Measurements from ENCODE around the gene CDK2.
A peak's percentile ranks its signal among the peaks of the same experiment; 100 is the strongest.

Gene CDK2

GRCh38 chr12:55931317-55931779, 35.3 kb upstream of the CDK2 start:
- Histone ChIP-seq H3K9me3 (ENCODE audit: insufficient read depth, low read depth, low read length) (no peaks in the 10 kb centered on the region), H3K4me3 (ENCODE audit: low read length) (peak overlapping the region; percentile 75), H3K36me3 (ENCODE audit: insufficient read depth, low read depth, low read length) (no peaks in the 10 kb centered on the region), H3K4me1 (ENCODE audit: insufficient read depth, low read length) (peaks cover 12% of the 10 kb centered on the region), H3K9ac (ENCODE audit: low read depth, low read length) (peak overlapping the region; percentile 61; the same call in 1 of the 2 replicates), H3K27ac (ENCODE audit: low read length) (no peak overlapping the region), H3K27me3 (ENCODE audit: insufficient read depth, low read length) (peaks cover 42% of the 10 kb centered on the region)

DNA sequence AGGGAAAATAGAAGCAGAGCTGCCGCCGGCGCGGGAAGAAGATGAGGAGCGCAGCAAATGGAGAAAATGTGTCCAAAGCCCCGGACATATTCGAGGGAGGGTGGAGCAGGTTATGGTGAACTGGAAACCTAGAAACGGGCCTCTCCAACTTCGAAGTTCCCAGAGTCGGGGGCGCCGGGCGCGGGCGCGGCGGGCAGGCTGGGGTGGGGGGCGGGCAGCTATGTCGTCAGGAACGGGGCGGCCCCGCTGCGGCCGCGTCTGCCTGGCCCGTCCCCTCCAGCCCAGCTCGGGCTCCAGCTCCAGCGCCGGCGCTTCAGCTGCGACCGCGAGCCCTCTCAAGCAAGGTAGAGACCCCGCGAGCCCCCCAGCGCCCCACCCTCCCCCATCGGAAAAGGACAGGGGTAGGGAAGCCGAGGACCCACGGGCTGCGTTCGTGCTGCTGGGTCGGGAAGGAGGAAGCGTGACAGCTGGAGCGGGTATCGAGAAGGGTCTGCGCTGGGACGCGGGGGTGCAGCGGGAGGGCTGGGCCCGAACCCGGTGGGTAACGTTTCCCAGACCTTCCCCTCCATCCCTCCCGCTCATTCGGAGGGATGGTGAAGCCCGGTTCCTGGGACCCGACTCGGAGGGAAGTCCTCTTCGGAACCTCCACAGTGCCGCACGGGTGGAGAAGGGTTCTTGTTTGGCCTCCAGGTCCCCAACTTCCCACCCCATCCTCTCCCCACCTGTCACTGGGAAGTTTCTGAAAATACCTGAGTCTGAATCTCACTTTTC, 34.7 kb upstream of the CDK2 start:
- Histone ChIP-seq H3K4me1 (ENCODE audit: insufficient read depth, low read length) (peaks cover 12% of the 10 kb centered on the region), H3K9ac (ENCODE audit: low read depth, low read length) (peak overlapping the region; percentile 61; the same call in 1 of the 2 replicates), H3K4me3 (ENCODE audit: low read length) (peak overlapping the region; percentile 75), H3K27ac (ENCODE audit: low read length) (no peak overlapping the region), H3K27me3 (ENCODE audit: insufficient read depth, low read length) (peaks cover 42% of the 10 kb centered on the region), H3K9me3 (ENCODE audit: insufficient read depth, low read depth, low read length) (no peaks in the 10 kb centered on the region), H3K36me3 (ENCODE audit: insufficient read depth, low read depth, low read length) (no peaks in the 10 kb centered on the region)

- H3K27me3 ChIP-seq (ENCODE audit: insufficient read depth, low read length) = peaks cover 42% of the 10 kb centered on the region
- no peaks in the 10 kb centered on the region for H3K36me3 ChIP-seq (ENCODE audit: insufficient read depth, low read depth, low read length)
- no peaks in the 10 kb centered on the region for H3K9me3 ChIP-seq (ENCODE audit: insufficient read depth, low read depth, low read length)
- peak overlapping the region; percentile 75 for H3K4me3 ChIP-seq (ENCODE audit: low read length)
- peaks cover 12% of the 10 kb centered on the region for H3K4me1 ChIP-seq (ENCODE audit: insufficient read depth, low read length)
- no peak overlapping the region for H3K27ac ChIP-seq (ENCODE audit: low read length)
- H3K9ac ChIP-seq (ENCODE audit: low read depth, low read length) = peak overlapping the region; percentile 55; the same call in 1 of the 2 replicates
Observed at GRCh38 chr12:55932551-55932910, 34.1 kb upstream of the CDK2 start.

- Histone ChIP-seq H3K27me3 (ENCODE audit: insufficient read depth, low read length) (peaks cover 42% of the 10 kb centered on the region), H3K9me3 (ENCODE audit: insufficient read depth, low read depth, low read length) (no peaks in the 10 kb centered on the region), H3K4me1 (ENCODE audit: insufficient read depth, low read length) (peaks cover 12% of the 10 kb centered on the region), H3K4me3 (ENCODE audit: low read length) (no peak overlapping the region), H3K36me3 (ENCODE audit: insufficient read depth, low read depth, low read length) (no peaks in the 10 kb centered on the region), H3K9ac (ENCODE audit: low read depth, low read length) (no peak overlapping the region), H3K27ac (ENCODE audit: low read length) (no peak overlapping the region)
Observed at GRCh38 chr12:55933169-55933798, 33.3 kb upstream of the CDK2 start.

- Histone ChIP-seq H3K4me1 (ENCODE audit: insufficient read depth, low read length) (peaks cover 10% of the 10 kb centered on the region), H3K9ac (ENCODE audit: low read depth, low read length) (no peak overlapping the region), H3K27me3 (ENCODE audit: insufficient read depth, low read length) (peaks cover 42% of the 10 kb centered on the region)
Observed at GRCh38 chr12:55933799-55934742, 32.6 kb upstream of the CDK2 start.

DNA sequence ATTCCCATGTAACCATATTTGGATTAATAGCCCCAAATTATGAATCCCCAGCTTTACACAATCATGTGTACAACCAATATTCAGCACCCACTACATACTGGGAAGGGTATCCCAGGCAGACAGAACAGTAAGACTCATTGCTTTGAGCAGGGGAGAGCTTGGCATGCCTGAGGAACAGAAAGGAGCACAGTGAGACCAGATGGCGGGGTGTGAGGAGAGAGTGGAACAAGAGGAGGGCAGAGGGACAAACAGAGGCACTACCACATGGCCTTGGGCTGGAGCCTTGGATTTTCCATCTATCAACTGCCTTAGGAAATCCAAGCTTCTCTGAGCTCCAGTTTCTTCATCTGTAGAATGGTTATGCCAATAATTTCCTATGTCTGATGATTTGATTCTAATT, 31.9 kb upstream of the CDK2 start:
- H3K4me1 ChIP-seq (ENCODE audit: insufficient read depth, low read length) = peaks cover 7% of the 10 kb centered on the region

More at GRCh38 chr12:55933799-55934742, 32.6 kb upstream of the CDK2 start:
- no peaks in the 10 kb centered on the region for H3K36me3 ChIP-seq (ENCODE audit: insufficient read depth, low read depth, low read length)
- H3K27ac ChIP-seq (ENCODE audit: low read length) = no peak overlapping the region
- H3K9me3 ChIP-seq (ENCODE audit: insufficient read depth, low read depth, low read length) = no peaks in the 10 kb centered on the region
- H3K4me3 ChIP-seq (ENCODE audit: low read length) = no peak overlapping the region

GRCh38 chr12:55935738-55936151, 30.9 kb upstream of the CDK2 start:
- Histone ChIP-seq H3K9ac (ENCODE audit: low read depth, low read length) (no peak overlapping the region), H3K9me3 (ENCODE audit: insufficient read depth, low read depth, low read length) (no peaks in the 10 kb centered on the region), H3K27me3 (ENCODE audit: insufficient read depth, low read length) (peaks cover 42% of the 10 kb centered on the region), H3K27ac (ENCODE audit: low read length) (no peak overlapping the region), H3K4me1 (ENCODE audit: insufficient read depth, low read length) (peaks cover 14% of the 10 kb centered on the region), H3K36me3 (ENCODE audit: insufficient read depth, low read depth, low read length) (no peaks in the 10 kb centered on the region), H3K4me3 (ENCODE audit: low read length) (no peak overlapping the region; the same call in 1 of the 2 replicates)

More for the DNA sequence above, 31.9 kb upstream of the CDK2 start:
- H3K4me3 ChIP-seq (ENCODE audit: low read length) = no peak overlapping the region
- H3K36me3 ChIP-seq (ENCODE audit: insufficient read depth, low read depth, low read length) = no peaks in the 10 kb centered on the region
- H3K27me3 ChIP-seq (ENCODE audit: insufficient read depth, low read length) = peaks cover 42% of the 10 kb centered on the region
- no peak overlapping the region for H3K9ac ChIP-seq (ENCODE audit: low read depth, low read length)
- H3K9me3 ChIP-seq (ENCODE audit: insufficient read depth, low read depth, low read length) = no peaks in the 10 kb centered on the region
- no peak overlapping the region for H3K27ac ChIP-seq (ENCODE audit: low read length)

GRCh38 chr12:55937981-55938380, 28.6 kb upstream of the CDK2 start:
- Histone ChIP-seq H3K4me3 (ENCODE audit: low read length) (no peak overlapping the region), H3K27me3 (ENCODE audit: insufficient read depth, low read length) (peaks cover 24% of the 10 kb centered on the region), H3K27ac (ENCODE audit: low read length) (no peak overlapping the region), H3K9ac (ENCODE audit: low read depth, low read length) (no peak overlapping the region), H3K9me3 (ENCODE audit: insufficient read depth, low read depth, low read length) (no peaks in the 10 kb centered on the region), H3K36me3 (ENCODE audit: insufficient read depth, low read depth, low read length) (no peaks in the 10 kb centered on the region), H3K4me1 (ENCODE audit: insufficient read depth, low read length) (peaks cover 8% of the 10 kb centered on the region; the same call in 1 of the 2 replicates)

- Histone ChIP-seq H3K4me1 (ENCODE audit: insufficient read depth, low read length) (peaks cover 8% of the 10 kb centered on the region; the same call in 1 of the 2 replicates), H3K9ac (ENCODE audit: low read depth, low read length) (no peak overlapping the region), H3K36me3 (ENCODE audit: insufficient read depth, low read depth, low read length) (no peaks in the 10 kb centered on the region), H3K9me3 (ENCODE audit: insufficient read depth, low read depth, low read length) (no peaks in the 10 kb centered on the region), H3K27me3 (ENCODE audit: insufficient read depth, low read length) (peaks cover 14% of the 10 kb centered on the region), H3K27ac (ENCODE audit: low read length) (no peak overlapping the region), H3K4me3 (ENCODE audit: low read length) (no peak overlapping the region)
Observed at GRCh38 chr12:55938826-55939501, 27.7 kb upstream of the CDK2 start.

GRCh38 chr12:55940065-55940732, 26.4 kb upstream of the CDK2 start:
- Histone ChIP-seq H3K9ac (ENCODE audit: low read depth, low read length) (0 out of 2 replicates have a peak overlapping the region, but pooled peaks have one; percentile 24), H3K9me3 (ENCODE audit: insufficient read depth, low read depth, low read length) (no peaks in the 10 kb centered on the region), H3K4me3 (ENCODE audit: low read length) (no peak overlapping the region; the same call in 1 of the 2 replicates), H3K36me3 (ENCODE audit: insufficient read depth, low read depth, low read length) (no peaks in the 10 kb centered on the region), H3K27me3 (ENCODE audit: insufficient read depth, low read length) (peaks cover 2% of the 10 kb centered on the region; the same call in 1 of the 2 replicates), H3K27ac (ENCODE audit: low read length) (no peak overlapping the region), H3K4me1 (ENCODE audit: insufficient read depth, low read length) (peaks cover 8% of the 10 kb centered on the region; the same call in 1 of the 2 replicates)

Measured in iPS-20b (cell line).